C4-2B (cell line): ENCODE results near the gene TBC1D12.

ENCODE experiments used
- H3K27ac ChIP-seq: fragments of 450-650 bp; 2 replicates; pipeline ENCODE4 v1.5.1; 2017
- CTCF ChIP-seq: fragments of 450-650 bp; conservative IDR thresholded peaks from 2 replicates; pipeline ENCODE4 v1.5.1; 2017; ENCODE audit warnings: mild to moderate bottlenecking
- ZFX ChIP-seq: fragments of 450-650 bp; IDR thresholded peaks from 2 replicates; pipeline ENCODE4 v1.6.1; 2017

Gene TBC1D12

GRCh38 chr10:94489107-94489506, 86.8 kb downstream of the TBC1D12 start:
- TF ChIP-seq ZFX (no peak), CTCF (no peak)
- H3K27ac ChIP-seq, result no peak overlapping the region

GRCh38 chr10:94489976-94490788, 87.8 kb downstream of the TBC1D12 start:
- no peak for TF ChIP-seq CTCF
- no peak for TF ChIP-seq ZFX
- H3K27ac ChIP-seq, result no peak overlapping the region

- H3K27ac ChIP-seq, result no peak overlapping the region
- TF ChIP-seq ZFX, result no peak
Observed at GRCh38 chr10:94490789-94491039, 88.4 kb downstream of the TBC1D12 start.

- H3K27ac ChIP-seq, result no peak overlapping the region
Observed at GRCh38 chr10:94493463-94493862, 91.1 kb downstream of the TBC1D12 start.

GRCh38 chr10:94496010-94496409, 93.7 kb downstream of the TBC1D12 start:
- TF ChIP-seq CTCF (no peak), ZFX (no peak)
- no peak overlapping the region for H3K27ac ChIP-seq

More at GRCh38 chr10:94493463-94493862, 91.1 kb downstream of the TBC1D12 start:
- TF ChIP-seq ZFX (no peak), CTCF (no peak)

GRCh38 chr10:94496646-94497045, 94.3 kb downstream of the TBC1D12 start:
- no peak for TF ChIP-seq CTCF
- TF ChIP-seq ZFX, result no peak
- no peak overlapping the region for H3K27ac ChIP-seq

GRCh38 chr10:94500063-94500462, 97.7 kb downstream of the TBC1D12 start:
- TF ChIP-seq ZFX (no peak), CTCF (peak; percentile 67)
- H3K27ac ChIP-seq, result no peak overlapping the region
